Superior temporal gyrus (tissue), 1 donor: Measurements from ENCODE around the gene ZNF775.

Experiments
- DNase-seq: peaks from one replicate; pipeline ENCODE4 v3.0.0-alpha.2; 2016; ENCODE audit errors: extremely low spot score

The ZNF775 gene

DNA sequence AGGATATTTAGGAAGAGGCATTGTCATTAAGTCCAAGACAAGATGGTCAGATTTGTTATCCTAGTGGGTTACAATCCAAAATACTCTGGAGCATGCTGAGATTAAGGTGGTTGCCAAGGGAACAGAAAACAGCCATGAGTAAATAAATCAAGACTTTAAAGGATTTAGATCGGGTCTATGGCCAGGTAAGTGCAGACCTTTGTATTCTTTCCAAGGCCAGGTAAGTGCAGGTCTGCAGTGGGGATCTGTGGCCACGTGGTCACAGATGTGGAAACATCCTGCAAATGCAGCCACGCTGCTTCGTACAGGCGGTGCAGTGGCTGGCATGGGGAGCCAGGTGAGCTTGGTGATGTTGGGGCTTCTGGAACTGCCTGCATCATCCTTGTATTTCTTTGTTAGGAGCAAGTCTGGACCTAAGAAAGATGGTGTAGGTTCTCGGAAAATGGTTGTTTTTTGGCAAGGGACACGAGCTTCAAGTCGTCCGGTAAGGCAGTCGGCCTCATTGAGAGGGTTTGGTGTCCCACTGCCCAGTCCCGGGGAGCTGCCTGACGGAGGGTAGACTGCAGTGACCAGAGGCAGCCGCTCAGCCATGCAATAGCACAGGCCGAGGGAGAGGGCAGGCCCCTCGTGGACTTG, 21.8 kb downstream of the ZNF775 start:
- DNase-seq: no peak

DNA sequence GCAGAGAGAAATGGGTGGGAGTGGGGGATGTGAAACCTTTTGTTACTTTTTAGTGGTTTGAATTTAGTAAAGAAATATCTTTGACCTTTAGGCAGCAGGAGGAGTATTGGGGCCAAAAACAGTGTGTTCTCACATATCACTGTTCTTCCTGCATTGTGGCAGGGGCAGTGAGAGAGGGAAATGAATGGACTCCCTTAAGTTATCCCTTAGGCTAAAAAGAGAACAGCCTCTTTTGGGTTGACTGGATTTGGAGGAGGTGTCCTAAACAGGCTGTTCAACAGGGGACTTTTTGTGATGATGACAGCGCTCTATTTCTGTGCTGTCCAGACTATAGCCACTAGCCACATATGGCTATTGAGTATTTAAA, 22.3 kb downstream of the ZNF775 start:
- no peak for DNase-seq

DNA sequence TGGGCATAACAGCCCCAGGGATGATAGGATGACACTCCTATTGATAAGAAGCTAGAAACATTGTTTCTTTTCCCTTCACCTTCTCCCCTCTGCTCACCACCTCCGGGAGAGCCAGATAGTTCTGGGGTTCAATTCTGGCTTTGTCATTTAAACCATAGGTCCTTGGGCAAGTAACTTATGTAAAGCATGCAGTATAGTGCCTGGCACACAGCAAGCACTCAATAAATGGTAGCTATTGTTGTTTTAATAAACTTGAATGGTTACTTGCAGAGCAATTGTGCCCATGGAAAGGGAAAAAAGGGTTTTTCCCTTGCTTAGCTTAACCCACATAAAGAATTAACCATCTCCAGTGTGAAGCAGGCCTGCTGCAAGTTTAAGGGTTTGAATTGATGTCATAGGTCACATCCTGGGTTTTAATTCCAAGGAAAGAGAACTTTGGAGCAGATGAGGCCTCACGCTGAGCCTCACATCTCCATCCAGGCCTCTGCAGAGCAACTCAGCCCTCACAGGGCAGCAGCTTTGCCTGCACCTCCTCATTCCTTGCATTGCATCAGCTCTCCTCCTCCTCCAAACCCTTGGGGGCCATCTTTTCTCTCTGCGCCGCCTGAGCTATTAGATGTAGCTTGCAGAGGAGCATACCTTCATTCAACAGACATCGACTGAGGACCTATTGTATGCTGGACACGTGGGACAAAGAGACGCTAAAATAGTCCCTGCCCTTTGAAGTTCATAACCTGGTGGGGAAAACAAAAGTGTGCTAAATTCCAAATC, 22.9 kb downstream of the ZNF775 start:
- no peak for DNase-seq

DNA sequence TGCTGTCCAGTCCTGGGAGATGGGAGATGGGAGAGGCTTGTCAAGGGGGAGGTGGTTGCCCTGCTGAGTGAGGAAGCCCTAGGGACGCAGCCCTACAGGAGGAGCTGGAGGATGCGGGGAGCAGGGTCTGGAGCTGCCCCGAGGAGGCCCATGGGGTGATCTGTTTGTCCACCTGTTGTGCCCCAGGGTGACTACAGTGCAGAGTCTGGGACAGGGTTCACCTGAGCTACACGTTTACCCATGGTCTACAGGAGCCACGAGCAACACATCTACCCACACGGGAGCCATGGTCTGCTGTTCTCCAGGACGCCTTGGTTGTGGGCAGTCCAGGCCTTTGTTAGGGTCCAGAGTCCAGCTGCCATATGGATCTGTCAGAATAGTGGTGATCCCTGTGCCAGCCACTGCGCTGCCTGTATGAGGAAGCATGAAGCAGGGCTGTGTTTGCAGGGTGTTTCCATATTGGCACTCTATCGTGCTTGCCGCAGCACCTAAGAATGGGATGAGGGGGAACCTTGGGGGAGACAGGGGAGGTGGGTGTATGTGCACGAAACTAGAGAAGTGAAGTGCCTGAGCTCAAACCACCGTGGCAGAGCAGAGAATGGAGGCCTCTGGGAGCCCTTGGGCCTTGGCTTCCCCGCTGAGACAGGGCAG, 23.7 kb downstream of the ZNF775 start:
- no peak for DNase-seq

DNA sequence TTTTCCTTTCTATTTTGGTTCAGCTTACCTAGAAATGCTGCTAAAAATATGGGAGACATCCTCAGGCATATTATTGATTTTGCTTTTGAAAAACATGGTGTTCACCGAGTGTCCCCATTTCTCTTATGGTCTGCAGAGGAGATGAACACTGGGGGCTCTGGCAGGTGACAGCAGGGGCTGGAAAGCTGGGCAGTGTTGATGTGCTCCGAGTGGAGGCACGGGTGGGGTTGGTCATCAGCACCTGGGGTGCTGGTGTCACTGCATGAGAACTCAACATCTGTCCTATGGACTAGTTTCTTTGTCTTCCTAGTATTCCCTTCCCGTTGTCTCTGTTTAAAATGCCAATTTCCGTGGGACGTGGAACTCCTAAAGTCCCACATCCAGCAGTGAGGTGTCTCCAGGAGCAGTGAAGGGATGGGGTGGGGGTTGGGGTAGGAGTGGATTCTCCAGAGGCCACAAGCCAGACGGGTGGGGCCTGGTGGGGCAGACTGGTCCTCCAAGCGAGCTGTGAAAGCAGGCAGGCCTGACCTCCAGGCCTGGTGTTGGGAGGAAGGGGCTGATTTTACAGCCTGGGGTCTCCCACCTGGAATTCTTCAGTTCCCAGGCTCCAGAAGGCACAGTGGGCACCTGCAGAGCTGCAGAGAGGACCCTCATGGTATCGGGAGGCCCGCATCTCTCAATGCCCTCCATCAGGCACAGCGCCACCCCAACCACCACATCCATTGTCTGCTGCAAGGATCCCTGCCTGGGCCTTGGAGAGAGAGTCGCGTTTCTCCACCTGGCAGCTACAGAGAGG, 24.4 kb downstream of the ZNF775 start:
- DNase-seq: no peak

DNA sequence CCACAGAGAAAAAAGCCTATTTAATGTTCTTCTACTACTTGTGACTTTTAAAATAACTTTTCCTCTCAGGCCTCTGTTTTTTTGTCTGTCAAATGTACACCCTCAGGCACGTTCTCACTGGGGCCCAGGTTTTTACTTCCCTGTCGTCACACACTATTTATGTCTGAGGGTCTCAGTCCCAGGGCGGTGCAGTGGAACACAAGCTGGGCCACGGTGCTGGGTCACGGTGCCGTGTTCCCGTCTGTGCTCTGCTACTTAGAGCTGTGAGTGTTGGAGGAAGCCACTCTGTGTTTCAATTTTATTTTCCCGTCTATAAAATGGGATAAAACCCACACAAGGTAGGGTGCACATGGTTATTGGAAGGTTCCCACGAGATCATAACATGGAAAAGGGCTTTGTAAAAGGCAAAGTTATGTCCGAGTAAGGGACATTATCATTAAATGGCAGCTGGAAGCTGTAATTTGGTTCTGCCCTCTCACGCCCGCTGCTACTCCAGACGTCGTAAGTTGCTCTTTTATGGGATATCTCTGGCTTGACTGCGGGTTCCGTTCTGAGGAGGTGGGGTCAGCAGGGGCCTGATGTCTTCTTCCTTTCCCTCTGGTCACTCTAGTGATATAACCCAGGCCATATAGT, 25.2 kb downstream of the ZNF775 start:
- DNase-seq: peak; percentile 40

DNA sequence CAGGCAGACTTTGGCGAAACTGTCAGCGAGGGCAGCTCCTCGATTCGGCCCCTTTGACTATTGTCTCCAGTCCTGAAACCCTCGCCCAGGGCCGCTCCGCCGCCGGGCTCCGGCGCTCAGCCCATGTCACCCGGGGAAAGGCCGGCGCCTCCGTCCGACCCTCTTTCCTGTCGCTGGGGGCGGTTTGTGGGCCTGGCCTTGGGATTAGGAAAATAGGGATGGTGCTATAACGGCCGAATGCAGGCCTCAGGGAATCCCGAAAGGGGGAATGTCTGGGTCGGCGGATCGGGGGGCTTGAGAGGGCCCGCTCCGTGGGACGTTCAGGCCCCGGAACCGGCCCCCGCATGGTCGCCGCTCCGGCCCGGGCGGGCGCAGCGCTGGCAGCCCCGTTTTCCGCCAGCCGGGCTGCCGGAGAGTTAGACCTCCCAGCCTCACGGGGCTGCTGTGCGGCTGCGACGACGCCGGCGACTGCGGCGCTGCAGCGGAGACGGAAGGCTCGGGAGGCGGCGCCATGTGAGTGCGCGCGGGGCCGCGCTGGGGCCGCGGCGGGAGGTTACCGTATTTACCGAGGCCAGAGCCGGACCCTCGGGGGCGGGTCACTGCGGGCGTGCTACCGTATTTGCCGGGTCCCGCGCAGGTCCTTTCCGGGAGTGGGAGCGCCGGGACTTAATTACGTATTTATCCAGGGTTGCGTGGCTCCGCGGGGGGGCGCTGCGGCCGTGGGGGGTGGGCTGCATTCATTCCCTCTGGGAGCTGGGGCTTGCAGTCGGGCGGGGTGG, 25.9 kb downstream of the ZNF775 start:
- peak; percentile 90 for DNase-seq

DNA sequence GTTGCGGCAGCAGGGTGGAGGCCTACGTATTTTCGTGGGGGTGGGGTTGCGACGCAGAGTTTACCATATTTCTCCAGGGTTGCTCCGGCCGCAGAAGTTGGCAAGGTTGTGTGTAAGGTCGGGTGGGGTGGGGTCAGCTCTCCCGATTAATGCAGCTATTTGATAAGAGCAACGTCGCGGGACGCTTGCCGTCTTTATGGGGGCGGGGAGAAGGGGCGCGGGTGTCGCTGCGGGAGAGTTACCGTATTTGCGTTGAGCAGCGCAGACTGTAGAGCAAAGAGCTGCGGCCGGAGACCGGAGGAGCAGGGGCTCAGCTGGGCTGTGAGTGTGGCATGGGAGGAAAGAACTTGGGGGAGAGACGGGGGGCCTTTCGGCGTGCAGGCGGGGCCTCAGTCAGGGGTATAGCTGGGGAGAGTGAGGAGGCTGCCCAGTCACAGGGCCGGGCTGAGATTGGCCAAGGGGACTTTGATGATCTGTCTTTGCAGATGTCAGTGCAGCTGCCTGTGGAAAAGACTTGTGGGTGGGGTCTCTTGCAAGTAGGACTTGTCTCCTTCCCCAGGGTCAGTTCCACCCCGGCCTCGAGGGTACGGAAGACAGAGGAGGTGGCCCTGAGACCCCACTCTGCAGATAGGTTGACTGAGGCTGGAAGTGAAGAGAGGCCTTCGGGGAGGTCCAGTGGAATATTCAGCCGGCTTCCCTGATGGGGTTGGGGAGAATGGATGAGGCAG, 26.6 kb downstream of the ZNF775 start:
- DNase-seq: no peak

DNA sequence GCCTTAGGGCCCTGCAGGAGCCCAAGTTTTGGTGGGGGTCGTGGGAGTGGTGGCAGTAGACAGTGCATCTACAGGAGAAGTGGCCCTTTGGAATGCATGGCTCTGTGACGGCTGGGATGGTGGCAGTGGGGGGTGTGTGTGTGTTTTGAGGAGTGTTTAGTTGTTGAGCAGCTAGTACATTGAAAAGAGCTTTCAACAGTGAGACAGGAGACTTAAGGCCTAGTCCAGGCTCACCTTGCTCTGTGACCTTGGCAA, 27.1 kb downstream of the ZNF775 start:
- no peak for DNase-seq

DNA sequence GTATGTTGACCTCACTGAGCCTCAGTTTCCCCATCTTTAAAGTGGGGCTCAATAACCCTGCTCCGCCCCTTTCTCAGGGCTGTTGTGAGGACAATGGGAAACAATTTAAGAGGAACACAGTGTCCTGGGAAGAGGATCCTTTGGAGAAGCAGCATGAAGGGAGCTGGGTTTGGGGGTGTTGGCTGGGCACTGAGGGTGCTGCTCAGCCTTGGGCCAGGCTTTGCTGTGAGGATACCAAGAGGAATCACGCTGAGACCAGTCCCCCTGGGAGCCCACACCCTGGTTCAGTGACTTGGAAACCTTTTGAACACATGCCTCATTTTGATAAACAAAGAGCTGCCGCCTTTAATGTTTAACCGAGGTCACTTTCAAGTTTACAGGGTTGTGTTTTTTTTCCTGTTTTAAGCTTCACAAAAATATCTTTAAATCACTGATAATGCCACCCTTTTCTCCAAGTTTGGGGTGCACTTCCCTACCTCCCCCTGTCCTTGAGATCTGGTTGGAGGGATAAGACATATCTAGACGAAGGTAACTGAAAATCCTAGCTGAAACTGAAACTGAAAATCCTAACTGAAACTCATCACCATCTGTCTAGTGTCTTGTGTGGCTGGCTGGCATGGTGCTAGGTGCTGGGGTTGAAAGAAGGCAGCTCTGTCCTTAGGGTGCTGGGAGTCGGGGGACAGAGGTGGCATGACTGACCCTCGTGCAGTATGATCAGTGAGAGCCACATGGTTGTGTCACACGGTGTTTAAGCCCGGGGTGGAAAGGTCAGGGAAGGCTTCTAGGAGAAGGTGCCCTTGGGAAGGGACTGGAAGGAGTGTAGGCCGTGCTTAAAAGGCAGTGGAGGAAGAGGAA, 27.7 kb downstream of the ZNF775 start:
- no peak for DNase-seq

DNA sequence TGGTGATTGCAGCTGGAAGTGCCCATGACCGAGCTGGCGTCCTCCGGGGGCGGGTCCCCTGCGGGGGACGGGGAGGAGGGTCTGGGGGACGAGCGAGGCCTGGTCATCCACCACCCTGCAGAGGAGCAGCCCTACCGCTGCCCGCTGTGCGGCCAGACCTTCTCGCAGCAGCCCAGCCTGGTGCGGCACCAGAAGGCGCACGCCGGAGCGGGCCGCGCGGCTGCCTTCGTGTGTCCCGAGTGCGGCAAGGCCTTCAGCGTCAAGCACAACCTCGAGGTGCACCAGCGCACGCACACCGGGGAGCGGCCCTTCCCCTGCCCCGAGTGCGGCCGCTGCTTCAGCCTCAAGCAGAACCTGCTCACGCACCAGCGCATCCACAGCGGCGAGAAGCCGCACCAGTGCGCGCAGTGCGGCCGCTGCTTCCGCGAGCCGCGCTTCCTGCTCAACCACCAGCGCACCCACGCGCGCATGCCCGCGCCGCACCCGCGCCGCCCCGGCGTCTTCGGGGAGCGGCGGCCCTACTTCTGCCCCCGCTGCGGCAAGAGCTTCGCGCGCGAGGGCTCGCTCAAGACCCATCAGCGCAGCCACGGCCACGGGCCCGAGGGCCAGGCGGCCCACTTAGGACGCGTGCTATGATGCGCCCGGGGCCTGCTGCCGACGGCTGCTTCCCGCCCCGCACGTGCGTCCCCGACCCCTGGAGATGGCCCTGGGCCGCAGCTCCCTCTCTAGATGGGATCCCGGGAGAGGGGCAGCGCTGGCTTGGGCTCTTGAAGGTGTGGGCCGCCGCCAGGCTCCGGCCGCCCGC, 28.7 kb downstream of the ZNF775 start:
- no peak for DNase-seq

DNA sequence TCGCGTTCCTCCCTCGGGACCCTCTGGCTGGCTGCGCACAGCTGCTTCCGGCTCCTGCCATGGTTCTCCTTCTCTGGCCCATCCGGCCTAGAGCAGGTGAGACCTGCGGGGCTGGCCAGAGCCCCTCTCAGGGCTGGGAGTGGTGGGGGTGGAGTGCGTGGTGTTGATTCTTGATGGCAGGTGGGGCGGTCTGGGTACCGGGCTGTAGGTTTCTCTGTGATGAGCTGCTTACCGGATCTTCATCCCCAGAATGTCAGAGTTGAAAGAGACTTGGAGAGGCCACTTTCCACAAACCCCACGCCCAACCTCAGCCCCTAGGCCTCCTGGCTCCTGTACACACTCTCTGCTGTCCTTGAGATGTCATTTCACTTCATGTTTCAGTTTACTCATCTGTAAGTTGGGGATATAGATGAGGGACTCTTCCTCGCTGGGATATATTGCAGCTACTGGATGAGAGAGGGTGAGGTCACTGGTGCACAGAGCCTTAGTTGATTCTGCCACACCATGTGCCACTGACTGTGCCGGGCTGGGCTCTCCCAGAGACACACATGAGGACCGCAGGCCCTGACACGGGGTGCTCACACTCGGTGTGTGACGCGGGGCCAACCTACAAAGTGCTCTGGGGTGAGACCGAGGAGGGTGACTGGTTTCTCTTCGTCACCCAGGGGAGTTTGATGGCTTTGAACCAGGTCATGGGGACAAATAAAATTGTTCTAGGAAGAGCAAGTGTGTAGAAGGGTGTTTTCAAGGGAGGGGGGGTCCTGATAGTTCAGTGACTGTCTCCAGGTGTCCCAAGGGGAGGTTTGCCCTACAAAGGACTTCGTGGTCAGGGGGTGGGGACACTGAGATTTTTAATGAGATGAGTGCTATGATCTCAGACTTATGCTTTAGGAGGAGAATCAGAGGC, 29.5 kb downstream of the ZNF775 start:
- no peak for DNase-seq

DNA sequence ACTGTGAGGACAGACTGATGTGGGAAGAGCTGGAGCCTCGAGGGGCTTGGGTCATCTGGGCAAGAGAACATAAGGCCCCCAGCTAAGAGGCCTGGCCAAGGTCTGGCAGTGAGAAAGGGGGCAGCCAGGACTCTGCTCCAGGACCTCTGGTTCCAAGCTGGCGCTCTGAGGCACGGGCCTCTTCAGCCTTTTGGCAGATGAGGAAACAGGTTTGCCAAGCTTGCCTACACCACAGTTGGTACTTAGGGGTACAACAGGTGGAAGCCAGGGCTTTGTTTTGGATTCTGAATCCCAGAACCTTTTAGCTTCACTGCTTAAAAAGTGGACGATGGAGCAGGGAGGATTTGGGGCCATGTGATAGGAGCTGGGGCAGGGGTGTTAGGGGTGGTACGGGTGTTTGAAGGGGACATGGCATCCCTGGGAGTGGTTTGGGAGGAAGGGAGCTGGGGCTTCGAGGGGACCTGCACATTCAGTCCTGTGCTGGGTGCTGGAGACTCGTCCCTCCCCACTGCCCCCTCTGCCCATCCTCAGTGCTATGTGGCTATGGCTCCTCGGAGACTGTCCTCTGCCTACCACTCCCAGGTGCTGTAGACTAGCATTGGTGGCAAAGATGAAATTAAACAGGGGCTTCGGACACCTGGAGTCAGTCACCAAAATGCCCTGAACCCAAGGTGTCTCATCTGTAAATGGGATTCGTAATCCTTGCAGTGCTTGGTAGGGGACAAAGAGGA, 30.3 kb downstream of the ZNF775 start:
- DNase-seq: no peak

DNA sequence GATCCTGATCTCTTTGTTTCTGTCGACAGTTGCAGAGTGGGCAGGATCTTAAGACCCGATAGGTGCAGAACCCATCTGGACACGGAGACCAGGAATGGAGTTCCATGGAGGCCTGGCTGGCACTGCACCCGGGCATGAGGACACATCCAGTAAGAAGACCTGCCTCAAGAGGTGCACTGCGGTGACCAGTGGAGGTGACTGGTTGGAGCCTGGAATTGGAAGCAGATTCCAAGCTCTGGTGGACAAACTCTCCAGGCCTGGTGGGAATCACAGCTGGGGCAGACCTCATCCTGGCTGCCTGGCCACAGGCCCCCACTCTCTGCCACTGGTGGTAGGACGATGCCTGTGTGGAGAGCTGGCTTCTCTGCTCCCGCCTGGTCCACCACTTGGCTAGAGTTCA, 31.0 kb downstream of the ZNF775 start:
- DNase-seq: no peak

DNA sequence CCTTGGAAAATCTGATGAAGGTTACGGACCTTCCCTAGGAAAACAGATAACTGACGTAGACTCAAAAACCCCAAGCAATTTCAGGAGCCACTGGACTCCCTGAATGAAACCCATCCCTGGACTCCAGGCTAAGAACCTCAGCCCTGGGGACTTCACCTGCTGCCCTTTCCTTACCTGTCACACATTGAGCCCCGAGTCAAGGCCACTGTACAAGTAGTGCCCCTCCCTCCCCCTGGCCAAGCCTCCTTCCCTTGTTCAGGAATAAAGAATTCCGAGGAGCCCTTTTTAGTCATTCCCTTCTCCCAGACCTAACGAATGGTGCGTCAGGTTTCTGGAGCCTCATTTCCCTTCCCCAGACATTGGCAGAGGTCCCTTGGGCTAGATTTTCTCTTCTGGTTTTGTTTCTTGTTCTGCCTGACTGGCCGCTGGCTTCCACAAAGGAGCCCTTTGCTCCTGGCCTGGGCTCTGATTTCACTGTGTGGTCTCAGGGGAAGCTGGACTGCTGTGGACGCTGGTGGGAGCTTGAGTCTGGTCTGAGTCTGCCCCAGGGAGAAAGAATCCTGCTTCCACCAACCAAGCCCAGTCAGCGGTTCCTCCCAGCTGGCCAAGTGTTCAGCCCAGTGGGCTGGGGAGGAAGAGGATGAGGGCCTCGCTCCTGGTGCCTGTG, 31.7 kb downstream of the ZNF775 start:
- DNase-seq: no peak

DNA sequence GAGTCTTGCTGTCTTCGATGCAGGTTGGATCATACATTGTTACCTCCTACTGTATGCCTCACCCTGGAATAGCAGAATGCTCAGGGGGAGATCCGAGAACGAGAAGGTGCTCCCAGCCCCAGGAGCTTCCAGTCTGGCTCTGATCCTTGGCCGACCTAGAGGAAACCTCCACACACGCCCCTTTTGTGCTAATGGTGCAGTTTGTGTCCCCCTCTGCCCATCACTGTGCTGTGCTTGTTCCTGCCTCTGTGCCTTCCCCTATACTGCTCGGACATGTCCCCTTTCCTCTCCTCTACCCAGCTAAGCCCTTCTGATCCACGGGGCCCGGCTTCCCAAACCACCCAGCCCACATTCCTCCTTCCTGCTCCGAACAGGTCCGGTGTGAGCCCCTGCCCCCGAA, 32.5 kb downstream of the ZNF775 start:
- DNase-seq: no peak

DNA sequence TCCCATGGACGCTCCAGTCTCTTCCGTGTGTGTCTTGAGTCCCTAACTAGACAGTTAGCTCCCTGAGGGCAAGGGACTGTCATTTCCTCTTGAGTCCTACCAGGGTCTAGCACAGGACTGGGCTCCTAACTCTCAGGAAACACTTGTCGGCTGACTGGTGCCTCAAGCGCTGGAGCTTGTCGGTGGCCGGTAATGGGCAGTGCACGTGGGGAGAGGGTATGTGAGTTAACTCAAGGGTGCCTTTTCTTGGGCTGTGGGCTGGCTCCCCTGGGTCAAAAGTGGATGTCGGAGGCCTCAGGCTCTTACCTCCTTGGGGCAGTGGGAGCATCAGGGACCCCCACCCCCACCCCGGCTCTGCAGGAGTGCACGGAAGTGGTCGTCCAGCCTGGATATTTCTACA, 32.9 kb downstream of the ZNF775 start:
- no peak for DNase-seq
